Measurements from ENCODE around the gene MATN1.

Gene MATN1

GRCh38 chr1:30744060-30744756 is 20.8 kb upstream of the MATN1 start:
- no peak for DNase-seq

- DNase-seq: peak; percentile 89
Measured at GRCh38 chr1:30743584-30744059, 20.2 kb upstream of the MATN1 start.

GRCh38 chr1:30742963-30743559 is 19.7 kb upstream of the MATN1 start:
- DNase-seq: no peak

GRCh38 chr1:30742300-30742962 is 19.0 kb upstream of the MATN1 start:
- no peak for DNase-seq

GRCh38 chr1:30741239-30741894 is 18.0 kb upstream of the MATN1 start:
- no peak for DNase-seq

- DNase-seq: no peak
Measured at GRCh38 chr1:30740251-30741238, 17.2 kb upstream of the MATN1 start.

GRCh38 chr1:30739601-30740000 is 16.2 kb upstream of the MATN1 start:
- DNase-seq: no peak

GRCh38 chr1:30738715-30739559 is 15.6 kb upstream of the MATN1 start:
- no peak for DNase-seq

- DNase-seq: no peak
Measured at GRCh38 chr1:30738040-30738714, 14.8 kb upstream of the MATN1 start.

GRCh38 chr1:30737357-30738039 is 14.1 kb upstream of the MATN1 start:
- no peak for DNase-seq

GRCh38 chr1:30735668-30736498 is 12.5 kb upstream of the MATN1 start:
- no peak for DNase-seq

- peak; percentile 36 for DNase-seq
Measured at GRCh38 chr1:30735124-30735523, 11.7 kb upstream of the MATN1 start.

- DNase-seq: no peak
Measured at GRCh38 chr1:30734580-30734979, 11.2 kb upstream of the MATN1 start.

GRCh38 chr1:30734106-30734505 is 10.7 kb upstream of the MATN1 start:
- DNase-seq: no peak

- DNase-seq: no peak
Measured at GRCh38 chr1:30733493-30733892, 10.1 kb upstream of the MATN1 start.

GRCh38 chr1:30732277-30732996 is 9.1 kb upstream of the MATN1 start:
- DNase-seq: no peak

GRCh38 chr1:30731806-30732276 is 8.5 kb upstream of the MATN1 start:
- no peak for DNase-seq

- no peak for DNase-seq
Measured at GRCh38 chr1:30731109-30731805, 7.9 kb upstream of the MATN1 start.
